ENCODE results near the gene SIX4.

GRCh38 chr14:60665177-60665550 is 59.0 kb downstream of the SIX4 start:
- TF ChIP-seq CTCF (conservative IDR thresholded peaks at IDR 0.05; ENCODE audit: low read depth, low read length) (no peak), EZH2 (IDR thresholded peaks at IDR 0.05; ENCODE audit: borderline replicate concordance, low read depth, low read length, poor library complexity, severe bottlenecking) (no peak)

Data from A673 (cell line).